Islet of Langerhans (tissue), 1 donor: ENCODE data around the gene NKX3-2.

Experiments
- FAIRE-seq: peaks from one replicate; lab custom pipeline; 2011; peaks lifted over from hg19 to GRCh38; lab: Jason Lieb, UNC

Gene NKX3-2

DNA sequence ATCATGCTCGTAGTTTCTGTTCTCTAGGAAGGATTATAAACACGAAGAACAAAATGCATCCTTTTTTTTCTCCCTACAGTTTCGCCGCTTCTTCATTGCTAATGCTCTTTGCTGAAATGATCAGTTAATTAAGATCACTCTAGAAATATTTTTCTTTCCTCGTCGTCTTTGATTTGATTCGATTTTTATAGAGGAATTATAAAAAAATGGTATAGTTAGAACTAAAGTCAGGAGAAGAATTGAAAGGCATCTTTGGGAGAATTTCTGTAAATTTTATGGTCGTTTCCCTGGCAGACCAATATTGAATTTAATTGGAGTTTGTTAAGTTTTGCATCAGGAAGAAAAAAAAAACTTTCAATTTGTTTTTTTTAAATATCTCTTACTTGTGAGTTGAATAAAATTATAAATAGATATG, 1.1 kb upstream of the NKX3-2 start:
- no peak for FAIRE-seq

DNA sequence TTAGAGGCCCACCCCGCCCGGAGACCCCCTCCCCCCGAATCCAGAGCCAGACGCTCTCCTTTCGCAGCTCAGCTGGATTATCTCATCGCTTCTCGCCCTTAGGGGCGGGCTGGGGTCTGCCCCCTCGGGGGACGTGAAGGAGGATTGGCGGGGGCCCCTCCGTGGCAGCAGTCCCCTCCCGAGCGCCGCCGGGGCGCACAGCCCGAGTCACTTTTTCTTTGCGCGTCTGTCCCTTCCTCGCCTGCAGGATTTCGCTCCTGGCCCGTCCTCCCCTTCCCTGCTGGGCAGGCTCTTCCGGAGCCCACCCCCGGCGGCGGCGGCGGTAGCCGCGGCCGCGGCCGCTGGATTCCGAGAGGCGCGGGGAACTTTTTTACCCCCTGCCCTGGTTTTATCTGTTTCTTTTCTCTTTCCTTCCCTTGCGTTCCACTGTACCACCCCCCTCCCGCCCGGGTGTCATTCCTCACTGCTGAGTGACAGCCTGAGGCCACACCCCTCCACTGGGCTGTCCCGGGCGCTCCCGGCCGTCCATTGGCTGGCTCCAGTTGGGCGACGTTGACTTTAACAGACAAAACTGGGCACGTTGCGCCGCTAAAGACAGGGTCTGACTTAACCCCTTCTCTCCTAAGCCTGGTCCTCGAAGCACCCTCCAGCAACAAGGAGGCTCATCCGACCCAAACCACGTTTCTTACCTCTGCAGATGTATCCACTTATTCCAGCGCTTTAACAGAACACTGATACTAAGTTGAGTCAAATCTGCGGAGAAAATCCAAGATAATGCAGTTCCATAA, 492 bp upstream of the NKX3-2 start:
- no peak for FAIRE-seq

DNA sequence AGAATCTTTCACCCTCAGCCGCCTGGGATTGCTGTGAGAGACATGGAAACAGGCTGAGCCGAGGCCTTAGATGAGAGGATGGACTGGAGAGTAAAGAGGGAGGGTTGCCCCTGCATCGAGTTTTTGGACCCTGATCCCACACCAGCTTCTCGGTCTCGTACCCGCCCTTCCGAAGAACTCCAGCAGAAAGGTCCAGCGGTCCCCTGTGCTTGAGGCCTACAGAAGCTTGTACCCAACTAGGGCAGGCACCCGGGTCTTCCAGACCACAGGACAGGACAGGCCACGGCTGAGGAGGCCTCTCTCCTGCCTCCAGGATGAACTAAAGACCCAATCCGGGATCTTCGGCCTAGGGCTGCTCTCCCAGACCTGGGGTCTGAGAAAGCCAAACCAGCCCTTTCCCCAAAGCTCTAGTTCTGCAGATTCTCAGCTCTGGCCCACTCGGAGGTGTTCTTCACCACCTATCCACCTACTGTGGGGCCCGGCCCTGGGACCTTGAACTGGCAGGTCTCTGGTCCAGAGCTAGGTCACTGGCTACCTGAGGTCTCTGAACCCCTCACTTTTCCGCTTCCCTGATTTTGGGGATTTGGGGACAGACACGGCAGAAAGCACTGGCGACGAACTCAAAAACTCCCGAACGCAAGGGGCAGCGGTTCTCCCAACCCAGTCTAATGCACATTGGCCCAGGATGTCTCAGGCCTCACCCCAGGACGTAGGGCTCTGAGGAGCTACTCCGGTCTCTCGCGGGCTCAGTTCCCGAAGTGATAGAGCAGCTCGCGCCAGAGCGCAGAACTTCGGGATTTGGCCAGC, 1.1 kb downstream of the NKX3-2 start:
- no peak for FAIRE-seq

DNA sequence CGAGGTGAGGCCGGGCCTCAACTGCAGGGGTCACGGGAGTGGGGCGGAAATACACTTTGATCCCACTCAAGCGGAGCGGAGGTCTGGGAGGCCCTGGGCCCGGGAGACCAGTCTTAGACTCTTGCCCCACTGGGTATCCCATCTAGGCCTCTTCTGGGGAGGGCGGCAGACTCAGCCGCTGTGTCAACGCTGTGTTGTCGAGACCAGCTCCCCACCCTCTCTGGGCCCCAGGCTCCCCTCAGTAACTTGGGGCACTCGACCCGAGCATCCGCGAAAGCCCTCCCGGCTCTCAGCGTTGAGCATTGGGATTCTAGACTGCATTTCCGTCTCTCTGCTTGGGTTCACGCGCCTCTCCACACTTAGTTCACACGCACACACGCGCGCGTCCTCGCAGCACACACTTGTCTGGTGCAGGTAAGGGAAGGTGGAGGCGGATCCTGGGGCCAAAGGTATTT, 1.7 kb downstream of the NKX3-2 start:
- no peak for FAIRE-seq

DNA sequence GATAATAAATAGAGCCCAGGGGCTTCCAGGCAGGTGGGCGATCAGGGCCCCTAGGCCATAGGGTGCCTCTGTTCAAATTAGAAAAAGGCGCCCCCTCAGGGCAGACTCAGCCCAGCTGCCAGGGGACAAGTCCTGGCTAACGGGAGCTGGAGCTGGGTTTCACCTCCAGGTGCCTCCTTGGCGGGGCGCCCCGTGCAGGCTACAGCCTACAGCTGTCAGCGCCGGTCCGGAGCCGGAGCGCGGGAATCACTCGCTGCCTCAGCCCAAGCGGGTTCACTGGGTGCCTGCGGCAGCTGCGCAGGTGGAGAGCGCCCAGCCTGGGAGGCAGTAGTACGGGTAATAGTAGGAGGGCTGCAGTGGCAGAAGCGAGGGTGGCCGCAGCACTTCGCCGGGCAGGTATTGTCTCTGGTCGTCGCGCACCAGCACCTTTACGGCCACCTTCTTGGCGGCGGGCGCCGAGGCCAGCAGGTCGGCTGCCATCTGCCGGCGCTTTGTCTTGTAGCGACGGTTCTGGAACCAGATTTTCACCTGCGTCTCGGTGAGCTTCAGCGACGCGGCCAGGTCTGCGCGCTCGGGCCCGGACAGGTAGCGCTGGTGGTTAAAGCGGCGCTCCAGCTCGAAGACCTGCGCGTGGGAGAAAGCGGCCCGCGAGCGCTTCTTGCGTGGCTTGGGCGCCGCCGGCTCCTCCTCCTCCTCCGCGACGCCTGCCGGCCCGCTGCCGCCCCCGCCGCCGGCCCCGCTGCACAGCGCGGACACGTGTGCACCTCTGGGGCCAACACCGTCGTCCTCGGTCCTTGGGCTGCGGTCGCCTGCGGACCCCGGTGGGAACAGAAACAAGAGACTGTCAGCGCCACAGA, 2.4 kb downstream of the NKX3-2 start:
- FAIRE-seq, result no peak

DNA sequence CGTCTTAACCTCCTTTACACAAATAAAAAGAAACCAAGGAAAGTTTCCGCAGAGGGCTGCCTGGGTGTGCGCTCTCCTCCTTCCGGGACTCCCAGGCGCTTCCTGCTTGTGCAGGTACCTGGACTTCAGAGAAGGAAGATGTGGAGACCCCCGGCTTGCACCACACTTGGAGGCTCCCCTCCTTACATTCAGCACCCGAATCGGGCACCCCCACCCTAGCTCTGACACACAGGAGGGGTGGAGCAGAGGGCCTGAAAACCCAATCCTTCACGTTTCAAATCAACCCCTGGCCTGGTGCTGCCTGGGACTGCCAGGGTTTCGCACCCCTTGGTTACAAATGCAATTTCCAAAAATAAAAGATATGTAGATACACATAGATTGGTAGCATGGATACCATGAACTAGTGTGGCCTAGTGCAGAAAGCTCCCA, 3.1 kb downstream of the NKX3-2 start:
- FAIRE-seq, result no peak

DNA sequence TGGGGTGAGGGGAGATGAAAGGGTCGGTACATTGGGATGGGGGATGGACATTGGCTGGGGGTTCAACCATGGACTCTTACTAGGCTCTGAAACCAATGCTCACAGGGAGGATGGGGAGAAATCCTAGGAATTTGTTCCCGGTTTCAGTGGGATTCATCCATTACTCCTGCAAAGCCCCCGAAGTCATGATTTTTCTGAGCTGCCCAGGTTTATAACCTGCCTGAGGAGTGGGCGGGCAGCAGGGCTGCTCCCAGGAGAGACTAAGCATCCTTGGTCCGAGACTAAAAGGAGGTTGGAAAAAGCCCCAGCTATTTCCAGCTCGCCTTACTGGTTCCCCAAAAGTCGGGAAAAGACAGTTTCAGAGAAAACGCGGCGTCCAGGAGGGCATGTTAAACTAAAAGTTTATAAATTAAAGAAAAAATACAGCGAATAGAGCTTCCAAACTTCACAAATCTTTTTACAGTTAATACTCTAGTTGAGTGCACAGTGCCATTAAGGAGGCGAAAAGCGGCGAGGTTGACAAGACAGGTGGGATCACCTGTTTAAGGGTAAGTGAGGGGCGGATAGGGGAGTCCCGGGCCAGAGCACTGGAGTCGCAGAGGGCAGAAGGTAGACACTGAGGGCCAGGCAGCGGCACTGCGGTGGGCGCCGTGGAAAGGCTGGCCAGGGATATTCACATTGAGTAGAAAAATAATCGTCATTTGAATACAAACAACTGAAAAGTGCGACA, 3.7 kb downstream of the NKX3-2 start:
- no peak for FAIRE-seq

DNA sequence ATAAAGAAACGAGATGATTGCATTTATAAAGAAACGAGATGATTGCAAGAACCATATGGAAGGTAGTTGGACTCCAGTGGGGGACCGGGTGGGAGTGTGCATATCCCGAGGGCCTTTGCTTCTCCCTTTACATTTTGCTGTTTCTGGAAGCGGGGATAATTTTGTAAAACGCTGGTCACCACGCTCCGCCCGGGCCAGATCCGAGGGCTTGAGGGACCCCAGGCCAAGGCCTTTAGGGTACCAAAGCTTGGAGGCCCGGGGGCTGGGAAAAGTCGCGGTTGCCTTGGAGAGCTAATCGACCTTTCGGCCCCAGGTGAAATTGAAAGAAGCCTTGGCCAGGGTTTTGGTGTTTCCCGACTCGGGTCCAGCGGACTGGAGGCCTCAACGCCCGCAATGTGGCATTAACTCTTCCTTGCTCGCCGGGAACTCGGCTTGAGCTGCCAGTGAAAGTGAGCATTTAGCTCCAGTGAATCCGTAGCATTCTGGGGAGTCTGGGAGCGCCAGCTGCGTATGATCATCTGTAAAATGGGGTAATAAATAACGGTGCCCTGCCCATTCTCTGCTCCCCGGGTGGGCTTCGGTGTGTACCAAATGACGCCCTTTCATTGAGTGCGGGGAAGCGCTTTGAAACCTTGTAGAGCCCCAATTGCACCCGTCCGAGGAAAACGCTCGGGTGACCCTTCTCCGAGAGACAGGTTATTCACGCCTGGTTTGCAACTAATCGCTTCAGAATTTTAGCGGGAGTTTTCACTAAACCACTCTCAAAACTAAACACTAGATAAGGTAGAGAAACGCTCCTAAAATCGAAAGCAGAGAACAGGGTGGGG, 4.5 kb downstream of the NKX3-2 start:
- FAIRE-seq, result no peak

DNA sequence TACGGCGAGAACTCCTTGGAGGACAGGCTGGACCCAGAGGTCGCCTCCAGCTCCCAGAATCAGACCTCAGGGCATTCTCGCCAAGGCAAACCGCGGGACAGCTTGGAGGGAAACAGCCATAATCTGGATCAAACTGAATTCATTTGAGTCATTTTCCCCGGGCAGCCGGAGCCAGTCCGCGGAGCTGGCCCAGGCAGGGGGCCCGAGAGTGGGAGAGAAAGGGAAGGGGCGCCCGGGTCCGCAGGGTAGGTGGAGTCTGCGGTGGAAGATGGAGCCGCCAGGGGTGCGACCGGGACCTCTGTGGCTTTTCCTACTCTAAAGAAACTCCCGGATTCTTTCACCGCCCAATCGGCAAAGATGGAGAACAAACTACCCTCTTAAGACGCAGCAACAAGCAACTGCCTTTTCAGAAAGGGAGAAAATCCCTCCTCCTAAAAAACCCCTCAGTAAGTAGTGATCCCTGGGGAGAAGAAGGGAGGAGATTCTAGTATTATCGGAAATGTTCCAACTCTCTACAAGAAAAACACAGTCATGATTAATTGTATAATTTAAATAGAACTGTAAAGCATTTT, 5.2 kb downstream of the NKX3-2 start:
- FAIRE-seq, result no peak

DNA sequence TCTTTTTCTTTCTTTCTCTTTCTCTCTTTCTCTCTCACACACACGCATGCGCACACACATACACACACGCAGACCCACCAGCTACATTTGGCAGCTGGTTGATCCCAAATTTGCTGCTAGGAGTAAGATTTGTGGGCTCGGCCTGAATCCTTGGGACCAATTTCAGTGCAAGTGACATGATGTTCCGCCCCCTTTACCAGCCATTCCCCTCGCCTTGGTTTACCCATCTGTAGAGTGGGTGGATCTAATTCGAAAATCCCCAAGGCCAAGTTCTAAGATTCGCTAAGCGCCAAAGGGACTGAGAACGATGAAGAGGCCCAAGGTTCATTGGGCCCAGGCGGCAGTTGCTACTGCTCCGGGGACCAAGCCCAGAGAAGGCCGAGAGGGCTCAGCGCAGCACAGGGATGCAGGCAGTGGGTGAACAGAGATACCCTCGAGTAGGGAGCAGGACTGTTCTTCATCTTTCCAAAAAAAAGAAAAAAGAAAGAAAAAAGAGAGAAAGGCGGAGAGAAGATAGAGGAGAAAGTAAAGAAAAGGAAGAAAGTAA, 5.8 kb downstream of the NKX3-2 start:
- FAIRE-seq, result no peak

DNA sequence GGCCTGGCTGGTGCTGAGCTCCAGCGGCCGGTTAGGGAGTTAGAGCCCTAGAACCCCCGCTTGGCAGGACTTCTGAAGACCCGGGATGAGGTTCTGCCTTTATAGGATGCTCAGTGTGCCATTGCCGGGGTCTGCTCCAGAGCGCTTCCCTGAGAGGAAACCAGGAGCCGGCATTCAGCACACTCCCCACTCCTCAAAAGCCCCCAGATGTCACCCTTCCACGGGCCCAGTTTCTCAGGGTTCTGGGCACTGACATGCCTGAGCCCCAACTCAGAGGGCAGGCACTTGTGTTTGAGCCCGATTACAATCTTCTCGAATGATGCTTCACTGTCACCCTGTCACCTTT, 6.5 kb downstream of the NKX3-2 start:
- no peak for FAIRE-seq

DNA sequence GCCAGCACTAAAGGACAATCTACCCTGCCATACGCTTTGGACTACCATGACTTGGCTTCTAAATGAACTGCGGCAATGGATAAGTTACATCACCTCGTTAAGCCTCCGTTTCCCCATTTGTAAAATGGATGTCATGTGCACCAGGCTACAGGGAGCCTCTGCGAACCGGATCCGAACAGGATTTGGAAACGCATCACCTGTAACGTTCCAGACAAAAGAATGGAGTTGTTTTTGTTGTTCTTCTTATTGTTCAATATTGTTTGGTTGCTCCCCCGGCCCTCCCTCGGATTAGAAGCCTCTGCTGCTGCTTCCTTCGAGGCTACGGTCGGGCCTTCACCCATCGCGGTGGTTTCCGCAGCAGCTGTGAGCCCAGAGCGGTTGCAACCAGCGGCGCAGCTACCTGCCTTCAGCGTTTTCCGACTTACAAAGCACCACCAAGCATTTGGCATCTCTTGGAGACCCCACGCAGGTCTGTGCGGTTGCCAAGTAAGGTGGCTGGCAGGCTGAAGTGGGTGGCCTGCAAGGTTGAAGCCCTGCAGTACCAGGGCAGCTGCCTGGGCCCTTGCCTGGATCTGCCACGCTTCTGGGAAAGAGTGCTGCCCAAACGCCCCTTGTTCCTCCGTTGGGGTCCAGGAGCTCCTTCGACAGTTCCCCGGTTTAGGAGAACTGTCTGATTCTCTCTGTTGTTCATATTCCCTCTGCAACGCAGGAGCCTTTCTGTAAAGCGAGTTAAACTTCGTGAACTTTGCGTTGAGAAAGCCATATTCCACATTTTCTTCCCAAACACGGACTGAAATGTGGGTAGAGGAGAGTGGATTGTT, 7.1 kb downstream of the NKX3-2 start:
- no peak for FAIRE-seq

DNA sequence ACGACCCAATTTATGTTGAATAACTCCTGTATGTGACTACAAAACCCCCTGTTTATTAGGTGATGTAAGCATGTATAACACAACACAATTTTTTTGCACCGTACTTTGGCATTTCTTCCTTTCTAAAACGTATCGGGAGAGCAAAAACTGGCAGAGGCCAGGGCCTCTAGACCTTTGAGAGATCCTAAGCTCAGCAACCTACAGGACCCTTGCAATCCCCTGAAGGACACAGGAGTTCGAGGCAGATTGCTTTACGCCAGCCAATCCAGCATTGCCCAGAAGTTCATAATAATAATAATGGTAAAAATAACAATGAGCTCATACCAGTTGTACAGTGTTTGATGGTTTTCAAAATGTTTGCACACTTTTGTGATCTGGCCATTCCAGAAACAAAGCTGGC, 7.7 kb downstream of the NKX3-2 start:
- FAIRE-seq, result no peak

DNA sequence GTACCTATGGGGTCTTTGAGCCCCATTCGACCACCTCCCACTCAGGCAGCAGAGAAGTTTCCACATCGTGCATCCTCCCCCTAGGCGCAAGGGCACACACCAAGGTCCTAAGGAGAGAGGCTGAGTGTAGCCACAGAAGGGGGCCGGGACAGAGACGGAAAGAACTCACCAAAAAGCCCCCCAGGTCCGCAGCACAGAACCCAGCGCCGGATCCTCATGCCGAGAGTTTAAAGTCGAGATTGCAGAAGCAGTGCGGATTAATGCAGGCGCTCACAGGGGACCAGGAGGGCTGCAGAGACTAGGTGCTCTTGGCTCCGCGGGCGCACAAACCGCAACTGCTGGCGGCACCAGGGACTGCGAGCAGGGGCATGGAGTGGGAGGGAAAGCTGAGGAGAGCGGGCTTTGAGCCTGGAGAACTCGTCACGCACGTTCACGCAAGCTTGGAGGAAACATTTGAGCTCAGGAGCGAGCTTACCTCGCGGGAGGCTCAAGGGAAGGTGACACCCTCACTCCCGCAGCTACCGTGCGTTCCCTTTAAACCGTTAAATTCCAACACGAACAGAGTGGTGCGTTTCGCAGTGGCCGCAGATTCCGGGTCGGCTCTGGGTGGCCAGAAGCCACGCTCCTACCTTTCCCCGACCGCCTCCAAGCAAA, 8.5 kb downstream of the NKX3-2 start:
- no peak for FAIRE-seq

DNA sequence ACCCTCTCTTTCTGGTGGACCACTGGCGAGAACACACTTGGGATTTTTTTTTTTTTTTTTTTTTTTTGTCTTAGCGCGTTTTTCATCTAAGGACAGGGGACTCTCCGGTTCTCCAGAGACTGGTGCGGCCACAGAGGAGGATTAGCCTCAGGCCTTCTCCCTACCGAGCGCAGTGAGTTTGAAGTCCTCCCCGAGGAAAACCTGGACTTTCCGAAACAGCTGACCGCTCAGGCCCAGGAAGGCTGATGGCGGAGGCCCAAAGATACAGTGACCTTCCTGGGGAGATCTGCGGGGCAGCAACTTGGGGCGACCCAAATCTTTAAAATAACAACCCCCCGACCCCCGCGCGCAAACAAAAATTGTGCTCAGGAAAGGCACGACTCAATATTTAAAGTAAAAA, 9.2 kb downstream of the NKX3-2 start:
- no peak for FAIRE-seq

DNA sequence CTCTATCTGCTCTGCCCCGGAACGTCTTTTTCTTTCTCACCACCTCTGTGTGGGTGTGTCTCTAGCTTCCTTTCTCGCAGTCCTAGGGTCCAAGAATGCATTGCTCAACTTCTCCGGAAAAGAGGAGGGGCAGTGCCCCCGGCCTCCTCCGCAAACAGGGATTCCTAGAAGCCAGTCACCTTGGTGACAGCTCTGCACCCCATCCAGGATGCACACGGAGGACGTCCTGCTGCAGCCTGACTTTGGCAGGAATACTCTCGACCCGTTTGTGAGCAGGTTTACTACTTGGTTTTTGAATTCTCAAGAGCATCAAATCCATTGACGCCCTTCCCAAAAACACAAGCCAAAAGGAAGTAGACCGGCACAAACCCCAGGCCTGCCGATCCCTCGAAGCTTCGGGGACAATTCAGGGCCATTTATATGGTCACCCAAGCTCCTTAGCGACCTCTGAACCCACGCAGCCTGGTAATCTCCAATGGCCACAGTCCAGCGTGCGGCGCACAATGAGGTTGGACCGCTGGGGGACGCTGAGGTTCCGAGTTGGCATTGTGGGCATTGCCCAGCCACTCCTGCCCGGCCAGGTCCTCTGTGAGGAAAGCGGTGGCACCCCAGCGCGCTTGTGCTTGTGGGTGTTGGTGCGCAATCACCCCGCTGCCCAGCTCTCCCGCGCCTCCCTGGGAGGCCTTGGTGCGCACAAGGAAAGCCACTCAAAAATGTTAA, 9.8 kb downstream of the NKX3-2 start:
- no peak for FAIRE-seq

DNA sequence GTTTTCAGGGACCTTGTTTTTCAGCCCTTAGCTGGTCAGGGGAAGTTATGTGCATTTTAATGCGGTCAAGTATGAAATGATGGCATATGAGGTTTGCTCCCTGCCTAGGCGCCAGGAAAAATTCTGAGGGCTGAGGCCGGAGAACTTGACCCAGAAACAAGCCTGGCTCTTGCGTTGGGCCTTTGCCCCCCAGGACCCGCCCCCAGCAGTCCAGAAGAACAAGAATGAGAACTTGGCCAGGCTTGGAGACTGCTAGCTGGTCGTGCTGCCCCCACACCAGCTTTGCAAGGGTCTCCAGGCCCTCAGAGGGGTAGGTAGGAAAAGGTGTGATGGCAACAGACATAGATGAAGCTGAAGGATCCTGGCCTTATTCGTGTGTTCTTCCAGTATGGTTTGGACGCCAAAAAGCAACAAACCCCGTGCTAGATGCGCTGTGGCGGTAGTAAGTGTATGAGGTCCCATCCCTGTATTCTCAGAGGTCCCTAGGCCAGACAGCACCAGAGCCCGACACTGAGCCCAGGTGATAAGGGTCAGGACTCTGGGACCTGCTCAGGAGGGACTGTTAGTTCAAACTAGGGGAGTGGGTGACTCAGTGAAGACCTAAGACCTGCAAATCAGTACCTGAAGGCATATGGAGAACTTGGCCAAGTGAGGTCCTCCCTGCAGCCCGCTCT, 10.5 kb downstream of the NKX3-2 start:
- FAIRE-seq, result no peak

DNA sequence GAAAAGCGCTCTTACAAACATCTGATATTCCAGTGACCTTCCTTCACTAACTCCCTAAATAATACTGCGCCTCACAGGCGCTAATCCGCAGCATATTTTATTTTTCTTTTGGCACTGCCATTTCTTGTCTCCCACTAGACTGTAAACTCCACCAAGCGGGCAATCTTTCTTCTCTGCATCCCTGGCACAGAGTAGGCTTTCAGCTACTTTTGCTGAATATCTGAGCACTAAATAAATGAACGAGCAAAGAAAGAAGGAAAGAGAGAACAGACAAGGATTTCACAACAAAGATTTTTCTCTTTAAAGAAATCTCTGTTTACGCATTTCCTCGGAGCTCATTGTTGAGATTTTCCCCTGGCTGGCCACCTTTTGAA, 12.7 kb downstream of the NKX3-2 start:
- no peak for FAIRE-seq
